Activated CD4-positive, alpha-beta T cell treated with anti-CD3 and anti-CD28 coated beads for 4 hours (primary cell): Measurements from ENCODE around the gene INKA1.
A peak's percentile ranks its signal among the peaks of the same experiment; 100 is the strongest.

Experiments used
- DNase-seq, 2 donors: peaks; one replicate each; pipeline ENCODE4 v3.0.0-alpha.2; 2020

INKA1 gene

DNA sequence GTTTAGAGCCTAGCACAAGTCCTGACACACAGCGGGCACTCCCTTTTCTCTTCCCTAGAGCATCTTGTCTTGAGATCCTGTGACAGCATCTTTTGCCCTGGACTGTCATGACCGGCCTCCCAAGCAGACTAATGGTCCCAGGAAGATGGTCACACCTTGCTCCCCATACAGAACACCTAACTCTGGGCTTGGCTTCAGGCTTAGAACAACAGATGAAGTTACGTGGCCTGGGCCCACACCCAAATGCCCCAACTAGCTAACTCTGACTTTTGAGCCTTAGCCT lies 15.9 kb upstream of the INKA1 start:
- no peak for DNase-seq

DNA sequence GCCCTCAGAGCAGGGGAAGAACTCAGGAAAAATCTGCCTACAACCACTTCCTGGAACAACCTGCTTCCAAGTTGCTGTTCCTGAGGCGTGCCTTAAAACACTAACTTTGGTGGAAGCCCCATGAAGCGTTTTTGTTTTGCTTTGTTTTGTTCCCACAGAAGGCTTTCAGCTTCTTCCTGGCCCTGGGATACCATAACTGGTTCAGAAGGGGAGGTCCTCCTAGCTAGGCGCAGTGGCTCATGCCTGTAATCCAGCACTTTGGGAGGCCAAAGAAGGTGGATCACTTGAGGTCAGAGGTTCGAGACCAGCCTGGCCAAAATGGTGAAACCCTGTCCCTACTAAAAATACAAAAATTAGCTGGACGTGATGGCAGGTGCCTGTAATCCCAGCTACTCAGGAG lies 15.5 kb upstream of the INKA1 start:
- DNase-seq, result no peak

DNA sequence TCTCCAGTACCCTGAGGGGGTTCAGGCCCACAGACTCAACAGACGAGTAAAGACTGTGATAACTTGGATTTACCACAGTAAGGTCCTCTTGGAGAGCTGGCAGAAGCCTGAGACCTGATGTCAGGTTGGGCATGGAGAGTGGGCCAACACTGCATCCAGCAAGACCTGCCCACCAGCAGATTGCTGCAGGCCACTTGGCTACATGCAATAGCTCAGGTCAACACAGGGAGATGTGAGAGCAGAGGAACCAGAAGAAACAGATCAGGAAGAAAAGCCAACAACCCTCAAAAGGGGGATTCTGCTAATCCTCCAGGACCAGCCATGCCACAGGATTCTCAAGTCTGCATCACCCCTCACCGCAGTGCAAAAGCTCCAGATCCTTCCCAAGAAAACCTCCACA lies 15.0 kb upstream of the INKA1 start:
- no peak for DNase-seq

DNA sequence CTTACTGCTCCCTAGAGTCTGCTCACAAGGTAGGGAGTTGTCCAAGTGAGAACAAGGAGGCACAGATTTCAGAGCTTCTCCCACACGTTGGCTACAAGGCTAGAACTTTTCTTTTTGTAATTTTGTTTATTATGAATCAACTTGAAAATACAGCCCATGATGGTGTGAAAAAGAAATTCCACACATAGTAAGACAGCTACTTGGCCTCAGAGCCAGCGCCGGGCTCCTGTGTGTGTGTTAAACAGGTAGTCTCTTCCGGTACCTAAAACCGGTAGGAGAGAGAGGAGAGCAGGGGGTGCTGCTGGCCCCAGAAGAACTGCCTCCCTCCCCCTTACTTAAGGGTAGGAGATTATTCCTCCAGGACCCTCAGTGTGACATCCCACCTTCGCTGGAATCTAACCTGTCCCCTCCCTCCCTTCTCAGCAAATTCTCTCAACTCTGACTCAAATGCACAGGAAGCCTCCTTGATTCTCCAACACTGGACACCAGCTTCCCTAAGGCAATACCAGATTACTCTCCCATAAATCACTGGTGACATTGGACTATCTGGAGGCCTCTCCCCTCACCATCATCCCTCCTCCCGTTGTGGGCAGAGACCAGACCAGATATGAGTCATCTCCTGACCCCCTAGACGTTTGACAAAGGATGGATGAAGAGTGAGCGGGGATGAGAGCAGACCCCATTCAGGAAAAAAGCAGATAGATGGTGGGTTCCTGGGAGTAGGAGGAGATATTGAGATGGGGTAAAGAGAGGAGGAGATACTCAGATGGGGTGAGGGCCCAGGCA lies 12.2 kb upstream of the INKA1 start:
- DNase-seq, result no peak

DNA sequence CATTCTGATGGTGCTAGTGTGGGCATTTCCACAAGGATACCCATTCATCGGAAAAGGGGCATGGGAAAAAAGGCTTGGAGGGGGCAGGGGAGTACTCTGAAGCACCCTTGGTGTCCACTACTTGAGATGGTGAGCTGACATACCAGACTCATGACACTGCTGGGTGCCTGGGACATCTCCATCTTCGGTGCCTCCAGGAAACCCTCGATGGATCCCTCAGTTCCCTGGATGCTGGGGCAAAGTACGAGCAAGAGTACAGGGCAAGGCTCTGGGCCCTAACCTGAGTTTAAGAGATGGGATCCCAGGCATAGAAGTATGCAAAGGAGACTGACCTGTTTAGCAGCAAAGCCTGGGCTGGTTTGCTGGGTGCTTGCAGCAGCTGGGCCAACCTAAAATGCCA lies 11.5 kb upstream of the INKA1 start:
- DNase-seq, result no peak

DNA sequence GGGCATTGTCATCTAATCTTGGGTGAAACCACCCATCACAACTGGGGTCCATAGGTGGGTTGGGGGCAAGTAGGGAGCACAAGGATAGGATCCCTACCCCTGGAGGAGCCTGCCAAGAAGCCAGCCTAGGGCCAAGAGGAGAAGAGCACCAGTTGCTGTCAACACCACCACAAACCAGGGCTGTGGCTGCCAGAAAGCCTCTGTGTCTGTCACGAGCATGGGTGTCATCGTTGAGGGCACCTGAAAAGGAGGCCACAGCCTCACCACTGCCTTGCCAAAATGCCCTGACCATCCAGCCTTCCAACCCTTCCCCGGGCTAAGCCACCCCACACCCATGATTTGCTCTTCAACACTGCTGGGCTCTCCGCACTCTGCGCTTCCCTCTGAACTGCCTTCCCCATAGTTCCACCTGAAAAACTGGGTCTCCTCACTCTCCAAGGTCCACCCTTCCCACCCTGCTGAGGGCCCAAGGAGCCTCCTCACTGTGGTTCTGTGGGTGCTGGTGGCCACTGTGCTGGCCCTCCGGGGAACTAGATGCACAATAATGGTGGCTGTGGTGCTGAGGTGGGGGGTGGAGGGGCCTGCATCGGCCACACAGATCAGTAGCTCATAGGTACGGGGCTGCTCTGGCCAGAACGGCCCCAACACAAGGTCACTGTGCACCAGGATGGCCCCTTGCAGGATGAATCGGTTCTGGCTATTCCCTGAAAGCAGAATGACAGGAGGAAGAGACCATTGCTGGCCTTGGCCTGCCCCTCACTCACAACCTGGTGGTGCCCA lies 10.5 kb upstream of the INKA1 start:
- no peak for DNase-seq

DNA sequence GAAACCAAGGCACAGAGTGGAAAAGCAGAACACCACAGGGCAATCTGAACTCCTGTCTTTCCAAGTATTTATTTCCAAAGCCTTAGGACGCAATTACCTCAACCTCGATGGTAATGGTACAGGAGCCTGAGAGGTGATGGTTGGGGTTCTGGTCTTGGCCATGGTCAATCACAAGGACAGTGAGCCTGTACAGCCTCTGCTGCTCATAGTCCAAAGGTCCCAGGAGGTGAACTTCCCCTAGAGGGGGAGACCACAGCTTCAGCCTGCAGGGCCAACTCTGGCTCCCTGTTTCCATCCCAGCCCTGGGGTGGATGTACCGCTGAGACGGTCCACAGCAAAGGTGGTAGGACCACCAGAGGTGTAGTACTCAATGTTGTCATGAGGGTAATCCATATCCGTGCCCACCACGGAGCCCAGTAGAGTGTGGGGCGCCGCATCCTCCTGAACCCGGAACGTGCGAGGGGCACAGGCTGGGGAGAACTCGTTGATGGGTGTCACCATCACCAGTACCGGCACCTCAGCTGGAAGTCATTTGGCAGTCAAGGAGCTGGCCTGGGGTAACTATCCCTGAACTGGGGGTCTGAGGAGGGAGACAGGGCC lies 9.5 kb upstream of the INKA1 start:
- no peak for DNase-seq

DNA sequence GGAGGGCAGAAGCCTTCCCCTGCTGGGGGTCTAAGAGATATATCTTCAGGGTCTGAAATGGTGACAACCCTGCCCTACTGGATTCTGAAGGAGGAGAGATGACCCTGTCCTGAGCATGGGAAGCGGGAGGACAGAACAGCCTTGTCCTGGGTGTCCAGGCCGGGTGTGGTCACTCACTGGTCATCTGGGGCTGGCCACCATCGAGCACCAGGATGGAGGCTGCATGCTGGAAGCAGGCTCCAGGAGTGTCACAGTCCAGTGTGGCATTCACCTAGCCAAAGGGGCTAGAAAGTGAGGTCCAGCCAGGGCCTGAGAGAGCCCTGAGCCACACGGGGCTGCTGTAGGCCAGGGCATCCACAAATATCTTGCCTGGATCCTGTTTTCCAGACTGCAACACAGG lies 8.6 kb upstream of the INKA1 start:
- DNase-seq, result no peak

DNA sequence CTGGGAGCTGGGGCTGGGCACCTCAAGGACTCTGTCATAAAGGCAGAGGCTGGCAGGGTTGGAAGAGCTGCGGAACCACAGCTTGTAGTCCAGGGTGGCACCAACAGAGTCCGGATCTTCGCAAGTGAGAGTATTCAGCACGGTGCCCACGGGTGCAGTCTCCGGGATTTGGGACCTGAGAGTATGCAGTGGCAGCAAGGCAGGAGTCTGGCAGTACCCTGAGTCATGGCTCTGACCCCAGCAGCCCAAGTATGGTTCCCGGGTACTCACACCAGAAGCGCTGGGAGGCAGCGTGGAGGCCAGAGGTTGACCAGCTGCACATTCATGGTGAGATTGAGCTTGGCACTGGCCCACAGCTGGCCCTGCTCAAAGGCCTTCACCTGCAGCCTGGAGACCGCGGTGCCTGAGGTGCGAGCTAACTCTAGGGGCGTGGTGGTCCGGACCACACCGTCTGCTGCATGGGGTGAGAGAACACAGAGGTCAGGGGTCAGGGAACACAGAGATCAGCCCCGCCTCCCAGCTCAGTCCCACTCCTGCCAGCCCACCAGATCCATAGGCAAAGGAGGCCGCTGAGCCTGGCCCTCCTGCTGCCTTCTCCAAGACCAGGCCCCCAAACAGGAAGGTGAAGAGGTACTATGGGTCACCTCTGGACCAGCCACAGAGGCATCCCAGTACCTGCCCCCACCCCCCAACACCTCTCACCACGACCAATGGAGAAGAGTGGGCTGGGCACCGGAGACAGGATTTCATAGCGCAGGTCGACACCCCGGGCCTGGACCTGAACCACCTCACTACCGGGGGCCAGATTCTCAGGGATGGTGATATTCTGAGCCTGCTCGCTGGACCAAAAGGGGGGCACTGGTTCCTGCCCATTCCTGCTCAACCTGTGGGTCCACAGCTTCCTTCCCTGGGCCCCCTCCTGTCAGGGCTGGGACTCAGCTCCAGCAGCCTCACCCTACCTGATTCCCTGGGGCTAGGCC lies 7.8 kb upstream of the INKA1 start:
- no peak for DNase-seq

DNA sequence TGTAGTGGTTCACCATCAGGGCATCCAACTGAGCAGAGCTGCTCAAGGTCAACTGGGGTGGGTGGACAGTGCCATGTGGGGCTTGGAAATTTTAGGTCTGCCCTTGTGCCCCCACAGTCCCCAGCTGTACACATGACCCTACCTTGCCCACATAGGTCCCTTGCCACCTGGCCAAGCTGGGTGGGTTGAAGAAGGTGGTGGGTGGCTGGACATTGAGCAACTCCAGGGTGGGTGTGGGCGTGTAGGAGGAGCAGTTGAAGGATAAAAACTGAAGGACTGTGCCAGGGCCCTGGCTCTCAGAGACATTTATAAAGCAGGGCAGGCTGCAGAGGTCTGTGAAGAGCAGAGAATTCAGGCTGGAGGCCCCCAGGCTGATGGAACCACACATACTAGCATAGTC lies 4.0 kb upstream of the INKA1 start:
- no peak for DNase-seq

DNA sequence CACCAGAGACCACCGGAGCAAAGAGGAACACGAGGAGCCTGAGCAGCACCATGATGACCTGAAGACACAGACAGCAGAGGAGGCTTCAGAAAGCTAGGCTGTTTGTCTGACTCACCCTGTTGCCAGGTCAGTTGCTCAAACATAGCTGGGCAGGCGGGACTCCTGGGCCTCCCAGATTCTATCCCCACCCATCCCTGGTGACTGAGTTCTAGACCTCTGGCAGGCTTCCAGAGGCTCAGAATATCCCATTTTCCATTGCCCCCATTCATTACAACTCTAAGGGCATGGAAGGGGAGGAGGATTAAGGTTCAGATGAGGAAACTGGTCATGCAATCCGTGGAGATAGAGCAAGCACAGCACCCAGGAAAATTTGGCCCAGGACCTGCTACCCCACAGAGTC lies 3.3 kb upstream of the INKA1 start, which contains the start of gene CDHR4:
Gene CDHR4 (minus strand): TSS at position 113 of the 400 bp plus-strand sequence. CDS start 61 bp downstream, at position 52.
- no peak for DNase-seq

DNA sequence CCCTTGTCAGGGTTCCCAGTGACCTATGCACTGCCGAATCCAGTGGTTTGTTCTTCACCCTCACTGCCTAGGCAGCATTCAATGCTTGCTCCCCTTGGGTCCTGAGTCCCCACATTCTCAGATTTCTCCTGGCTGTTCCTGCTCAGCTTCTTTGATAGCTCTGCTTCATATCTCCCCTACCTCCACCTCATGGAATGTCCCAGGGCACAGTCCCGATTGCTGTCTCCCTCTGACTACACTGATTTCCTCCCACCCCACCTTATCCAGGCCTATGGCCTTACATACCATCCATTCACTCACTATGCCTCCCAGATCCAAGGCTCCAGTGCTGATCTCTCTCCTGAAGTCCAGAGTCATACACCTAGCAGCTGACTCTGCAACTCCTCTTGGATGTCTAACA lies 1.9 kb upstream of the INKA1 start:
- no peak for DNase-seq

DNA sequence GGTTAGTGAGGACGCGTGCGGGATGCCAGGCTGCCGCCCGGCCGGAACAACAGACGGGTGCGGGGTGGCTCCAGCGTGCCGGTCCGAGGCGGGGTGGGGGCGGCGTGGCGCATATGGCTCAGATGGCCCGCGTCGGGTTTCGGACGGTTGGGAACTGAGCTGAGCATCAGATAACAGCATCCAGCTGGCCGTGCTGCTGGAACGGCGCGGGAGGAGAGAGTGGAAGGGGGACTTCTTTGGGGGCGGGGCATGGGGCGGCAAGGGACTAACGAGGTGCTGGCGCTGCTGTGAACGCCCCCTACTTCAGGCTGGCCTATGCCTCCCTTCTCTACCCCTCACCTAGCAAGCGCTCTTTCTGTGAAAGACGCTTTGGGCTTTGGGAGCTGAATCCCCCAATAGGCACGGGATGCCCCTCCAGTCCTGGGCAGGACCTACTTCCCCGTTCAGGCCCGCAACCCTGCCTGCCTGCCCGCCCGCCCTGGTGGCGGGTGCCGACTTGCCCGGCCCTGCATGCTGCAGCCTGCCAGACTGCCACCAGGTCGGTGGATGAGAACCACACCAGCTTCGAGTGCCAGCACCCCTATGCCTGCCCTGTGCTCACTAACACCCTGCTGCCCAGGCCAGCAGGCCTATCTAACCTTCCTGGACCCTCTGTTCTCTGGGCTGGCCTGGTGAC lies 542 bp downstream of the INKA1 start:
- peak; percentile 31 to 37 for DNase-seq

DNA sequence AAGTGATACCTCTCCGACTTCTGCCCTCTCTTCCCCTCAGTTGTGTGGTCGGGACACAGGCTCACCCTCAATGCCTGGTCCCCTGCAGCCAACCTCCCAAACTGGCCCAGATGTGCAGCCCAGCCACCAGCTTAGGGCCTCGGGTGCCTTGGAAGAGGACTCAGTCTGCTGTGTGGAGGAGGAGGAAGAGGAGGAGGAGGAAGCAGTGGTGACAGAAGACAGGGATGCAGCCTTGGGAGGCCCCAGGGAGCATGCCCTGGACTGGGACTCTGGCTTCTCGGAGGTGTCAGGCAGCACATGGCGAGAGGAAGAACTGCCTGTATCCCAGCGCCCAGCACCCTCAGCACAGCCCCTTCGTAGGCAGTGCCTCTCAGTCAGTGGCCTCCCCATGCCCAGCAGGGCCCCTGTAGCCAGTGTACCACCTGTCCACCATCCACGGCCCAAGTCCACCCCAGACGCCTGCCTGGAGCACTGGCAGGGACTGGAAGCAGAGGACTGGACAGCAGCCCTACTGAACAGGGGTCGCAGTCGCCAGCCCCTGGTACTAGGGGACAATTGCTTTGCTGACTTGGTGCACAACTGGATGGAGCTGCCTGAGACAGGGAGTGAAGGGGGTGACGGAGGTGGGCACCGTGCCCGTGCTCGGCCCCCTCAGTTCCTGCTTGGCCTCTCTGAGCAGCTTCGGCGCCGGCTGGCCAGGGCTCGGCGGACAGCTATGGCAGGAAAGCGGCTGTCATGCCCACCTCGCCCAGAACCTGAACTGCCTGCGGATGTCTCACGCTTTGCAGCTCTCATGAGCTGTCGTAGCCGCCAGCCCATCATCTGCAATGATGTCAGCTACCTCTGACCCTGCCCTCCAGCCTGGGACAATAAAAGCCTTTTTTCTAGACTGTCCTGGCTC lies 1.3 kb downstream of the INKA1 start:
- DNase-seq, result no peak

DNA sequence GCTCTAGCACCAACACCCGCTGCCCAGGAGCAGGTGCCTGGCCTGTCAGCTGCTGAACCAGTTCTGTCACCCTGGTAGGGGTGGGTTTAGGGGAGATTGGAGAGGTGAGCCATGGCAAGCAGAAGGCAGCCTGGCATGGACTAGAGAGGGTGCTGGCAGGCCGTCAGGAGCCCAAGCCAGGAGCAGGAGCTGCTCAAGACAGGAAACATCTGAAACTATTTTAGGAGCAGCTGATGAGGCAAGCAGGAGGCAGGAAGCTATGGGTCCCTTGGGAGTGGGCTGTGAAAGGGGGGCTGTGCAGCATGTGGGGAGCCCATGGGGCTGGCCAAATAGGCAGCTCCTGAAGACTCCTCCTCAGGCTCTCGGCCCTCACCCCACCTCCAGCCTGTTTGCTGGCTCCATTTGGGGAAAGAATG lies 2.3 kb downstream of the INKA1 start:
- no peak for DNase-seq

DNA sequence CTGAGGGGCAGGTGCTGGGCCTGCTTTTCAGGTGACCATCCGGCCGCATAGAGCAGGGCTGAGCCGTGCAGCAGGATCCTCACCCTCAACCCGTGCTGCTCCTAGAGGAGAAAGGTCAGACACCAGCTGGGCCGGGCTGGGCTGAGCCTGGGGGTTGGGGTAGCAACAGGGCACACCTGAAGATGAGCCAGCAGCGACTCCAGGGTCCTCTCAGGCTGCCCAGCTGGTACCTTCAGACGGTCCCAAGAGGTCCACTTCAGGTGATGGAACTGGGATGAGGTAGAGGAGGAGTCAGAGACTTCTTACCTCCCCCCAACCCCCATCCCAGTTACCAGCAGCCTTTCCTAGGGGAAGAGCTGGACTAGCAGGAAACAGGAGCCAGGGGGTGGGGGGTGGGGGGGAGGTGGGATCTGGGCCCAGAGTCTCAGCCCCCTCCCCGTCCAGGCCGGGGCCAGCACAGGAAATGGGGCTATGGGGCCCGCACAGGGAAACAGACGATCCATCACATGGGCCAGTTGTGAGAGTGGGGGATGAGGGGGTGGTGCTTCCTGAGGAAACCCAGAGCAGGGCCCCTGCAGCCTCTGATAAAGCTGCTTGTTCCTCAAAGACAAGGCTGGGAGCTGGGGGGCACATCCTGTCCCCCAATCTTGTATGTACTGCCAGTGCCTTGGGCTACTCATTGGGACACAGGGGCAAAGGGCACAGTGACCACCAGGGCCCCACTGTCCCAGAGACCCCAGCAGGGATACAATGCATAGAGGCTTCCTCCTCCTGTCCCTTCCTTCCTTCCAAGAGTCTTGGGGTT lies 3.0 kb downstream of the INKA1 start:
- DNase-seq, result no peak

DNA sequence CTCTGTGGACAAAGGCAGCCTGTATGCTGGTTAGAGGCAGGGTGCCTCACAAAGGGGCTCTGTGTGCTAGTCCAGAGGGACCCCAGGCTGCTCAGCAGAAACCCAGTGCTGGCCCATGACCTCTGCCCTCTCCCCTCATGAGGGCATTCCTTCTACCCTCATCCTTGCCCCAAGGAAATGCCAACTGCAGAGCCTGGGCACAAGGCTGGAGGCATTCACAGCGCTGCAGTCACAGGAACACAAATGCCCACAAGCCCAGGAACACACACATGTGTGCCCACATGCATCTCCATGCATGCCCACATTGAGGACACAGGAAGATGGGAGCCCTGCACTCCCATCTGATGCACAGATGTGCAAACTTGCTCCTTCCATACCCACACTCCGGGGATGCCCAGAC lies 3.8 kb downstream of the INKA1 start:
- no peak for DNase-seq

DNA sequence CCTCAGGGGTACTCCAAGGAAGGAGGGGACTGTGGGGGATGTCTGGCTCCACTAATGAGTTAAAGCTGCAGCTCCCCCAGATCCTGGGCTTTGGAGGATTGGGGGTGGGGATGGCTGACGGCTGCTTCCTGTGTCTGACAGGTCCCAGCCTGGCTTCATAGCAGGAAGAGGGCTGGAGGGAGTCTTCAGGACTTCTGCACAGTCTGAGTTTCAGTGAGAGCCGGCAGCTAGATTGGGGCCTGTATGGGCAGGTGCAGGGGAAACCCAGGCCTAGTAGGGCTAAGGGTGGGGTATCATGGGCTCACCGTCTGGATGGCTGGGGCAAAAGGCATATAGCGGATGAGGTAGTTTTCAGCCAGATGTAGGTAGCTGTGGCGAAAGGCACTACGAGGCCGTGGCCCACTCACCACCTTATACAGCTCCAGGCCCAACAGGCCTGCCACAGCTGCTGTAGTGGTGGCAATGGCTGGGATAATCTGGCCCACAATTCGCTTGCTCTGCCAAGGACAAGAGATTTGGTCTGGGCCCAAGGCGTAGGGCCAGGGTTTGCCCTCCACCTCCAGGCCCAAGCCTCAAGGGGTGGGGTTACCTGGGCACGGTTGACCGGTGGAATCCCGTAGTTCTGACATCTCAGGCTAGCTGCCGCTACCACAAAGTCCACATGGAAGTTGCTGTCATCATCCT lies 4.5 kb downstream of the INKA1 start:
- no peak for DNase-seq

DNA sequence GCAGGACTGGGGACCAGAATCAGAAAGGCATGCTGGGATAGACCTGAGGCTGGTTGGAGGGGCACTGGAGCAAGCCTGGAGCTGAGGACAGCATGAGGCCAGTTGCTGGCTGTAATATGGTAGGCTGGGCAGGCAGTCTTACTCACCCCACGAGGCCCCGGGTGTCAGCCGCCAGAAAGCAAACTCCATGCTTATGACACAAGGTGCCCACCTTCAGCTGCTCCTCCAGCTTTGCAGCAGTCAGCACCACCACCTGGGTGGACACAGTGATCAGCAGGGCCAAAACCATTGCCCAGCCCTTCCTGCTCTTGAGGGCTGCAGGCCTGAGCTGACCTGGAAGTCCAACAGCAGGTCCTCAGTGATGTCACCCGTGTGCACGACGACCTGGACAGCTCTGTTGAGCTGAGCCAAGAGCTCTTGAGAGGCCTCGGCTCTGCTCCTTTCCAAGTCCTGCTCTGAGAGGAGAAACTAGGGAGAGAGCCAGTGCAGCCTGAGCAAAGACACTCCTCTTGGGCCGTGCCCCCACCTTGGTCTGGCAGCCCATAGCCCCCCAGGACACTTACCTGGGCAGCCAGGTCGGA lies 9.9 kb downstream of the INKA1 start:
- no peak for DNase-seq
